ENCODE data around the gene RHBDF1.

- TF ChIP-seq CTCF (IDR thresholded peaks at IDR 0.05; ENCODE audit: low read length) (no peak), EZH2phosphoT487 (IDR thresholded peaks at IDR 0.05; ENCODE audit: low read length) (no peak)
Observed at GRCh38 chr16:62283-62967, 10.0 kb downstream of the RHBDF1 start.
